H1 (cell line): Measurements from ENCODE around the gene TBL2. TPM values are rescaled to one million over a fixed set of nuclear protein-coding genes. Genes with fewer than 3 reads are reported as not detected.
"Not testable (repeated sequence)": the region's sequence is repeated elsewhere in the genome, so short reads cannot be mapped to it uniquely, and the experiment has no call there.

Experiments
- CTCF ChIA-PET: fragments of 300-600 bp; sonication (Branson Sonifier 250); formaldehyde crosslinking; loops from one replicate; lab custom pipeline; 2021; ENCODE audit not compliant: partially characterized antibody; lab: Charles Lee
- POLR2A ChIA-PET: fragments of 300-600 bp; sonication (Branson Sonifier 250); formaldehyde crosslinking; loops from one replicate; lab custom pipeline; 2021; ENCODE audit warnings: inconsistent platforms; ENCODE audit not compliant: partially characterized antibody; lab: Charles Lee
- DNase-seq, 2 experiments: peaks; one replicate each; pipeline versions ENCODE4 v3.0.0 to v3.0.0-alpha.2; 2010 to 2022; ENCODE audit warnings: low spot score in 2 of 2, low read depth in 1 of 2, mixed read lengths in 1 of 2
- FAIRE-seq: peaks from 2 replicates; lab custom pipeline; 2011; peaks lifted over from hg19 to GRCh38; lab: Jason Lieb, UNC
- H2AFZ ChIP-seq: 2 replicates; pipeline ENCODE4 v1.8.1; 2012; ENCODE audit warnings: low read length, inconsistent platforms
- H2AK5ac ChIP-seq: 2 replicates; pipeline ENCODE4 v1.6.1; 2013; ENCODE audit warnings: low read depth, low read length
- H2BK120ac ChIP-seq: replicated peaks from 2 replicates; pipeline ENCODE3; 2013; ENCODE audit warnings: low read depth, low read length, inconsistent platforms
- H2BK12ac ChIP-seq: 2 replicates; pipeline ENCODE4 v1.6.1; 2013; ENCODE audit warnings: low read depth, low read length
- H2BK15ac ChIP-seq: 2 replicates; pipeline ENCODE4 v1.6.1; 2013; ENCODE audit warnings: low read length
- H2BK20ac ChIP-seq: 2 replicates; pipeline ENCODE4 v1.6.1; 2013; ENCODE audit warnings: low read length
- H2BK5ac ChIP-seq: 2 replicates; pipeline ENCODE4 v1.6.1; 2013; ENCODE audit warnings: low read depth, low read length
- H3K14ac ChIP-seq: 2 replicates; pipeline ENCODE4 v1.6.1; 2013; ENCODE audit warnings: inconsistent platforms; ENCODE audit not compliant: insufficient read length
- H3K18ac ChIP-seq: 2 replicates; pipeline ENCODE4 v1.6.1; 2013; ENCODE audit warnings: low read length; ENCODE audit errors: extremely low read depth
- H3K23ac ChIP-seq: 2 replicates; pipeline ENCODE4 v1.6.1; 2013; ENCODE audit warnings: inconsistent platforms; ENCODE audit not compliant: insufficient read length
- H3K23me2 ChIP-seq: 2 replicates; pipeline ENCODE4 v1.6.1; 2013; ENCODE audit warnings: low read depth, low read length
- H3K27ac ChIP-seq: 2 replicates; pipeline ENCODE4 v1.6.1; 2011; ENCODE audit warnings: low read depth, low read length, inconsistent platforms
- H3K27me3 ChIP-seq, 4 experiments: replicated peaks in 1 of 4; 1 replicate in 1 of 4; 2 replicates in 3 of 4; pipeline versions ENCODE4 v1.6.1 to v1.8.1; 2011 to 2013; ENCODE audit warnings: low read length in 3 of 4, mild to moderate bottlenecking in 3 of 4, inconsistent platforms in 2 of 4, mixed read lengths in 2 of 4, moderate library complexity in 1 of 4; ENCODE audit not compliant: control insufficient read depth in 3 of 4, insufficient read depth in 3 of 4; ENCODE audit errors: extremely low read depth in 1 of 4
- H3K36me3 ChIP-seq, 4 experiments: 2 replicates each; pipeline versions ENCODE4 v1.6.1 to v1.8.1; 2011 to 2013; ENCODE audit warnings: mild to moderate bottlenecking in 4 of 4, low read length in 3 of 4, moderate library complexity in 2 of 4, control low read depth in 1 of 4, inconsistent platforms in 1 of 4; ENCODE audit not compliant: insufficient read depth in 4 of 4, control insufficient read depth in 2 of 4
- H3K4ac ChIP-seq: replicated peaks from 2 replicates; pipeline ENCODE3; 2013; ENCODE audit warnings: low read length, low read depth, mixed read lengths, inconsistent platforms; ENCODE audit not compliant: insufficient read length
- H3K4me1 ChIP-seq, 4 experiments: replicated peaks in 1 of 4; 1 replicate in 1 of 4; 2 replicates in 3 of 4; pipeline versions ENCODE4 v1.6.1 to v1.8.1; 2011 to 2013; ENCODE audit warnings: low read length in 3 of 4, inconsistent platforms in 2 of 4, mixed read lengths in 1 of 4; ENCODE audit not compliant: insufficient read depth in 4 of 4, control insufficient read depth in 3 of 4
- H3K4me2 ChIP-seq, 2 experiments: 2 replicates each; pipeline versions ENCODE4 v1.6.1 to v1.8.1; 2011 to 2013; ENCODE audit warnings: low read depth in 2 of 2, low read length in 2 of 2, control low read depth in 1 of 2, inconsistent platforms in 1 of 2, mild to moderate bottlenecking in 1 of 2; ENCODE audit not compliant: insufficient read depth in 1 of 2
- H3K4me3 ChIP-seq, 4 experiments: fragments of 200-600, 300-600 bp in 1 of 4; sonication (generic), shearing (Covaris generic), sonication (Bioruptor Twin) in 1 of 4; 2 replicates each; pipeline versions ENCODE4 v1.5.1 to v1.8.1; 2011 to 2016; ENCODE audit warnings: low read length in 4 of 4, low read depth in 3 of 4, control low read depth in 2 of 4, inconsistent platforms in 2 of 4, mild to moderate bottlenecking in 2 of 4, mixed read lengths in 1 of 4, moderate library complexity in 1 of 4; ENCODE audit not compliant: insufficient read depth in 2 of 4; ENCODE audit errors: extremely low read depth in 1 of 4
- H3K56ac ChIP-seq: replicated peaks from 2 replicates; pipeline ENCODE3; 2013; ENCODE audit warnings: low read depth, mild to moderate bottlenecking, mixed read lengths, low read length, inconsistent platforms; ENCODE audit not compliant: insufficient read length
- H3K79me1 ChIP-seq: 2 replicates; pipeline ENCODE4 v1.6.1; 2013; ENCODE audit warnings: low read depth, low read length, control low read depth
- H3K79me2 ChIP-seq, 2 experiments: 2 replicates each; pipeline versions ENCODE4 v1.6.1 to v1.8.1; 2012 to 2013; ENCODE audit warnings: low read length in 2 of 2, mild to moderate bottlenecking in 2 of 2, inconsistent platforms in 1 of 2; ENCODE audit not compliant: insufficient read depth in 2 of 2, control insufficient read depth in 1 of 2
- H3K9ac ChIP-seq, 4 experiments: replicated peaks in 1 of 4; 1 replicate in 1 of 4; 2 replicates in 3 of 4; pipeline versions ENCODE4 v1.6.1 to v1.8.1; 2011 to 2013; ENCODE audit warnings: low read depth in 3 of 4, low read length in 3 of 4, control low read depth in 2 of 4, mild to moderate bottlenecking in 2 of 4, moderate library complexity in 2 of 4, inconsistent platforms in 1 of 4; ENCODE audit errors: extremely low read depth in 1 of 4
- H3K9me3 ChIP-seq, 2 experiments: 2 replicates each; pipeline versions ENCODE4 v1.6.1 to v1.8.1; 2012 to 2013; ENCODE audit warnings: mild to moderate bottlenecking in 2 of 2, moderate library complexity in 2 of 2, control low read depth in 1 of 2, inconsistent platforms in 1 of 2, low read depth in 1 of 2, low read length in 1 of 2, mixed read lengths in 1 of 2; ENCODE audit not compliant: insufficient read depth in 2 of 2
- H4K20me1 ChIP-seq, 2 experiments: replicated peaks in 1 of 2; 2 replicates each; pipeline versions ENCODE3 to v1.8.1; 2011 to 2013; ENCODE audit warnings: inconsistent platforms in 2 of 2, low read length in 2 of 2, mild to moderate bottlenecking in 1 of 2; ENCODE audit not compliant: insufficient read depth in 2 of 2, control insufficient read depth in 1 of 2
- H4K5ac ChIP-seq: 2 replicates; pipeline ENCODE4 v1.6.1; 2013; ENCODE audit warnings: low read length, low read depth, mixed read lengths, inconsistent platforms; ENCODE audit not compliant: insufficient read length
- H4K8ac ChIP-seq: 2 replicates; pipeline ENCODE4 v1.8.0; 2013; ENCODE audit warnings: mild to moderate bottlenecking, moderate library complexity, low read length, inconsistent platforms; ENCODE audit not compliant: insufficient read depth; ENCODE audit errors: extremely low read depth
- H4K91ac ChIP-seq: replicated peaks from 2 replicates; pipeline ENCODE3; 2013; ENCODE audit warnings: low read length, mixed read lengths, inconsistent platforms; ENCODE audit not compliant: insufficient read length
- polyA plus RNA-seq, 7 experiments: library from polyadenylated mRNA; depleted of rRNA in 3 of 7; stranded (reverse) in 5 of 7; unstranded in 2 of 7; fragments of >200 nt in 5 of 7; fragments of 200-250 nt in 2 of 7; gene quantifications; 1 replicate in 5 of 7; 2 replicates in 1 of 7; 4 replicates in 1 of 7; pipeline versions ENCODE4 v1.2.1 to v1.2.3, GENCODE V29; 2011 to 2013; ENCODE audit warnings: missing spikeins in 2 of 7, mixed read lengths in 2 of 7
- total RNA-seq: library from RNA; stranded (reverse); fragmentation: NEBNext Ultra II Directional; extraction: Animal tissue kit (Norgen Biotek cat#: 25700); gene quantifications from 2 replicates; pipeline ENCODE4 v1.2.1, GENCODE V29; 2021

The TBL2 gene
- total and polyA plus RNA-seq, 2 of the 8 experiments (the other 6 are each of a cell fraction or from before 2014, with no cell fraction given): 25.8 to 29.7 TPM

DNA sequence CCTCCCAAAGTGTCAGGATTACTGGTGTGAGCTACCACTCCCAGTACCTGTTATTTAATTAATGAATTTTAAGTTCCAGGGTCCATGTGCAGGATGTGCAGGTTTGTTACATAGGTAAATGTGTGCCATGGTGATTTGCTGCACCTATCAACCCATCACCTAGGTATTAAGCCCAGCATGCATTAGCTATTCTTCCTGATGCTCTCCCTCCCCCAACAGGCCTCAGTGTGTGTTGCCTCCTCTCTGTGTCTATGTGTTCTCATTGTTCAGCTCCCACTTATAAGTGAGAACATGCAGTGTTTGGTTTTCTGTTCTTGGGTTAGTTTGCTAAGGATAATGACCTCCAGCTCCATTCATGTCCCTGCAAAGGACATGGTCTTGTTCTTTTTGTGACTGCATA lies 11.9 kb downstream of the TBL2 start:
- FAIRE-seq, H3K23ac ChIP-seq, H4K91ac ChIP-seq, H2BK5ac ChIP-seq, H3K14ac ChIP-seq, H2BK20ac ChIP-seq, H4K20me1 ChIP-seq, H3K9me3 ChIP-seq, H3K18ac ChIP-seq, H3K4me1 ChIP-seq, H4K5ac ChIP-seq, H3K56ac ChIP-seq, H2AK5ac ChIP-seq, DNase-seq, H2BK12ac ChIP-seq, H3K4me3 ChIP-seq, H2BK15ac ChIP-seq, H3K27ac ChIP-seq, H2AFZ ChIP-seq, H3K79me1 ChIP-seq, H3K79me2 ChIP-seq, H4K8ac ChIP-seq, H2BK120ac ChIP-seq, H3K4ac ChIP-seq, H3K23me2 ChIP-seq, H3K9ac ChIP-seq, H3K27me3 ChIP-seq, H3K4me2 ChIP-seq: not testable (repeated sequence)
- POLR2A ChIA-PET: interaction anchor here (0.9 to 5.8 kb wide), 3 partner anchors 8 to 11 kb away, joined by 3 to 39 read pairs (median 15); partner anchors contain the start of genes BCL7B and TBL2
- peaks cover 9 to 21% (median 13%) of the 10 kb centered on the region in 4 experiments; a peak in 7 of 8 replicates for H3K36me3 ChIP-seq
- CTCF ChIA-PET: interaction anchor here (0.9 to 2.3 kb wide), 3 partner anchors 9 to 115 kb away, joined by 3 to 5 read pairs (median 3); no protein-coding TSS in a partner anchor
